AG09309 (cell line): Measurements from ENCODE around the gene ANKRD13A.
A peak's percentile ranks its signal among the peaks of the same experiment; 100 is the strongest.

Experiments used
- DNase-seq: peaks from one replicate; pipeline ENCODE4 v3.0.0-alpha.2; 2010; ENCODE audit warnings: low read depth
- H3K4me3 ChIP-seq: 2 replicates; pipeline ENCODE4 v1.5.1; 2011; ENCODE audit warnings: mild to moderate bottlenecking, low read depth, low read length, moderate library complexity; ENCODE audit not compliant: control insufficient read depth
- CTCF ChIP-seq: IDR thresholded peaks from 2 replicates; pipeline ENCODE4 v1.5.1; 2011; ENCODE audit warnings: mild to moderate bottlenecking, low read depth, low read length, inconsistent platforms; ENCODE audit not compliant: insufficient read depth, control insufficient read depth; ENCODE audit errors: missing control alignments

ANKRD13A gene

GRCh38 chr12:109988903-109989302 lies 10.3 kb upstream of the ANKRD13A start:
- DNase-seq, result no peak
- H3K4me3 ChIP-seq, result no peak overlapping the region
- TF ChIP-seq CTCF, result no peak

- no peak for DNase-seq
- TF ChIP-seq CTCF, result no peak
- H3K4me3 ChIP-seq, result no peak overlapping the region
These were observed 9.8 kb upstream of the ANKRD13A start for GRCh38 chr12:109989380-109989779.

DNA sequence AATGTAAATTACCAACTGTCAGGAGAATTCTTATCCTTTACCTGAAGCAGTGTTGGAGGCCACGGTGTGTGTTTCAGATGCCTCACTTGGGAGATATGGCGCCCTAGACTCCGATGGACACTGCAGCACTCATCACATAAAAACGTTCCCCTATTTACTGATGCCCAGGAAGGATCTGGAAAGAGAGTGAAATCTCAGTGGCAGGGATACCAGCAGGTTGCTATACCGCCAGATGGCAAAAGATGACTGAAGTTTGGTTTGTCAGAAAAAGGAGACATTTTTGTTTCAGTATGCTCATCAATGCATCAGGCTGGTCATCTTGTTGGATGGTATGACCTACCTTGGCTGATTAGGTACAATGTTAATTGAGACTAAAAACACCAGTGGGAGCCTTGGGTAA lies 7.6 kb upstream of the ANKRD13A start:
- no peak for TF ChIP-seq CTCF
- no peak for DNase-seq
- no peak overlapping the region for H3K4me3 ChIP-seq

DNA sequence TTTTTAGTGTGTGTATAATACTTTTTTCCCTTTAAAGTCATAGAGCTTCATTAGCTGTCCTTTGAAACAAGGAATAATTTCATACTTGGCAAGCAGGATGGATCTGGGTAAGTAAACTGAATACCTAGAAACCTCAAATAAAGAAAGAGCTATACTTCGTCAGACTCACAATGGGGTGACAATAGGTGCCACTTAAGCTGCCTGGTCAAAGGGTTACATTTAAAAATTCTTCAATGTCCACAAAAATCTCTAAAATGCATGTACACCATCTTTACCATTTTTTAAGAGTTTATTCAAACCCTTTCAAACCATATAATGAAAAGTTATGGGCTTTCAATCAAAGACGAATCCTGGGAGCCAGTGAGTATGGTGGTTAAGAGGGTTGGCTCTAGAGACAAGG lies 6.1 kb upstream of the ANKRD13A start:
- TF ChIP-seq CTCF, result no peak
- DNase-seq, result no peak
- no peak overlapping the region for H3K4me3 ChIP-seq

DNA sequence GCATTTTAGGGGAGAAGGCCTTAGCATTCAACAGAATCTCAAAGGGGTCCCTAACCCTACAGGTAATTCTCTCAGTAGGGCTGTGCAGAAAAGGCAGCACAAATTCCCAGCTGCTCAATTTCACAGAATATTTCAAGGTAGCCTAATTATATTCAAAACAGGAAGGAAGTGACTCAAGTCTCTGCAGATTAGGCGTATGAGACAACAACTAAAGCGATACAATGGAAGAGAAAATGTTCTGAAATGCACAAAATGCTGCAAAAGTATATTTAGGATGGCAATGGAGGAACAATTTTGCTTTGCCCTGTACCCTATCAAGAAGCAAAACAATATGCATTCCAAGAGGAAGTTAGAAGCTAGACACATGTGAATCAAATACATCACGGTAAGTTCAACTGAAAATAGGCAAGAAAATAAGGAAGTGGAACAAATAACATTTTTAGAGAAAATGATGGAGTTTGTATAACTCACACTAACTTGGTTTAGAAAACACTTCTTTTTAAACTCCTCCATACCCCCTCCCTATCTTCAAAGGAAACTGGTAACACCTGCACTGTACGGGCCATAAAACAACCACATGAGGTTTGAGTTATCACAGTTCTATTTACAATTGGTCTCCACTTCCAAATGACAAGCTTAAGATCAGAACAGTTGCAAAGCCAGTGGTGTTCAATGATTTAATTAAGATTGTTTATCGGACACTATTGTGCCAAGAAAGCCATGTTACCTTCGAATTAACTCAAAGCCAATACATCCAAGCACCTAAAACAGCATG lies 4.6 kb upstream of the ANKRD13A start:
- no peak for DNase-seq
- peak overlapping the region; percentile 66 for H3K4me3 ChIP-seq
- TF ChIP-seq CTCF, result no peak

- H3K4me3 ChIP-seq, result peak overlapping the region; percentile 66
- no peak for DNase-seq
- TF ChIP-seq CTCF, result no peak
These were observed 3.9 kb upstream of the ANKRD13A start for GRCh38 chr12:109995361-109995685.

DNA sequence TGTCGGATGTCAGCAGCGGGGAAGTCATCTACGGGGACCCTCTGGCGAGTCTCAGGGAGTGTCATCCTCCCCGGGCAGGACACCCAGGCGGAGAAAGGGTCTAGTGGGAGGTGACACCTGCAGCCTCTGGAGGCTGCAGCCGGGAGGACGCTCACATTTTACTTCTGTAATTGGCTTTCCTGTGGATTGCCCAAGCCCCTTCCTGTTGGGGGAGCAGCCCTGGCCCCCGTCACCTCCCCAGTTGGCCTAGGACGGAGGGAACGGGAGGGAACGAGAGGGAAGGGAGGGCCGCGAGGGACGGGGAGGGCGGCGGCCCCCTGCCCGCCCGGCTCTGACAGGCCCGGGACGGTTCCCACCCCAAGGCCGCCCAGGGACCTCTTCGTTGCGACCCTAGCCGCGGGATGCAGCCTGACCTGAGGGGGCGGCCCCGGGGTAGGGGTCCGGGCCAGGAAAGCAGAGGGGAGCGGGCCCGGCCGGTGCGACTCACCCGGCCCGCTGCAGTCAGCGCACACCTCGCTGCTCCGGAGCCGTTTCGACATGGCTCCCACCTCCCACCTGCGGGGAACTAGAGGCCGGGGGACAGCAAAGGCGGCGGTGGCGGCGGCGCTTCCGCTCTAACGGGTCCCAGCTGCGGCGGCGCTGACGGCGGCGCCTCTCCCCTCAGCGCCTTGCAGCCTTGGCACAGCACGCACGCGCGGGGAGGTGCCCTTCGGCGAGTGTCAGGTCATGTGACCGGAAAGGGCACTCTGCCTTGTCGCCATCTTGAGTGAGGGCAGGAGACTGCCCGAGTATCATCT lies 3.3 kb upstream of the ANKRD13A start, which contains the start of gene GIT2:
Gene GIT2, minus strand, starts transcription at position 683 of the 797 bp plus-strand sequence. Its CDS starts 144 bp downstream, at position 539.
- H3K4me3 ChIP-seq, result peak within 1 kb of the TSS; percentile 66
- no peak for TF ChIP-seq CTCF
- no peak for DNase-seq
